ENCODE results near the gene HAUS6.

DNA sequence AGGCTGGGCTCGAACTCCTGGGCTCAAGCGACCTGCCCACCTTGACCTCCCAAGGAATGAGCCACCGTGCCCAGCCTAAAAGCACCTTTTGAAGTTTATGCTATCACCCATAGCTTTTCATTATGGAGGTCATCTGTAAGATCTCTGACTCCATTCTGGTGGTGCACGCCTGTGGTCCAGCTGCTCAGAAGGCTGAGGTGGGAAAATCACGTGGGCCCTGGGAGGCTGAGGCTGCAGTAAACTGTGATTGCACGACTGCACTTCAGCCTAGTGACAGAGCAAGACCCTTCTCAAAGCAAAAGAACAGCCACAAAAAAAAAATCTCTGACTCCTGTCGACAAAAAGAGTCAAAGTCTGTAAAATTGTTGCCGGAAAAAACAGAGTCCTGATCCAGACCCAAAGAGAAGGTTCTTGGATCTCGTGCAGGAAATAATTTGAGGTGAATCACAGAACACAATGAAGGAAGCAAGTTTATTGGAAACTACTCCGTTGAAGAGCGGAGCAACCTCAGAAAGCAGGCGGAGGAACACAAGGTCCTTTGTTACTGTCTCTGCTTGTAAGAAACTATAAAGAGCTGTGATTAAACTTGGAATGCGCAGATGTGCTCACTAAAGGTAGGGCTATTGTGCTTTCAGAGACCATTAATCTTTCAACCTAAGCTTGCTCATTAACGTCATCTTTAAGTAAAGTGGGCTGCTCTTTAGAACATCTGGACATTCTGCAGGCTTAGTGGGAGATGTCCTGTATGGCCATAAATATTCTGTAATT is 2.0 kb upstream of the HAUS6 start:
- TF ChIP-seq FOXK2 (IDR thresholded peaks at IDR 0.05) (no peak), LEF1 (IDR thresholded peaks at IDR 0.05; ENCODE audit: borderline replicate concordance) (no peak), SP1 (IDR thresholded peaks at IDR 0.05) (no peak), ZNF384 (IDR thresholded peaks at IDR 0.05) (no peak), L3MBTL2 (conservative IDR thresholded peaks at IDR 0.05) (no peak), NFRKB (IDR thresholded peaks at IDR 0.05) (no peak), FOXA1 (IDR thresholded peaks at IDR 0.05) (no peak)
- TF ChIP-seq, protein P1, sequence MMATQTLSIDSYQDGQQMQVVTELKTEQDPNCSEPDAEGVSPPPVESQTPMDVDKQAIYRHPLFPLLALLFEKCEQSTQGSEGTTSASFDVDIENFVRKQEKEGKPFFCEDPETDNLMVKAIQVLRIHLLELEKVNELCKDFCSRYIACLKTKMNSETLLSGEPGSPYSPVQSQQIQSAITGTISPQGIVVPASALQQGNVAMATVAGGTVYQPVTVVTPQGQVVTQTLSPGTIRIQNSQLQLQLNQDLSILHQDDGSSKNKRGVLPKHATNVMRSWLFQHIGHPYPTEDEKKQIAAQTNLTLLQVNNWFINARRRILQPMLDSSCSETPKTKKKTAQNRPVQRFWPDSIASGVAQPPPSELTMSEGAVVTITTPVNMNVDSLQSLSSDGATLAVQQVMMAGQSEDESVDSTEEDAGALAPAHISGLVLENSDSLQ (IDR thresholded peaks at IDR 0.05) = no peak

Data from HEK293T (cell line).